ENCODE measurements around the gene SLC39A11. TPM values are rescaled to one million over a fixed set of nuclear protein-coding genes. Genes with fewer than 3 reads are reported as not detected.
"Not testable (repeated sequence)": the region's sequence is repeated elsewhere in the genome, so short reads cannot be mapped to it uniquely, and the experiment has no call there.

SLC39A11 gene
- polyA plus RNA-seq, 3 donors: 26.5 to 28.6 (median 26.7) TPM

DNA sequence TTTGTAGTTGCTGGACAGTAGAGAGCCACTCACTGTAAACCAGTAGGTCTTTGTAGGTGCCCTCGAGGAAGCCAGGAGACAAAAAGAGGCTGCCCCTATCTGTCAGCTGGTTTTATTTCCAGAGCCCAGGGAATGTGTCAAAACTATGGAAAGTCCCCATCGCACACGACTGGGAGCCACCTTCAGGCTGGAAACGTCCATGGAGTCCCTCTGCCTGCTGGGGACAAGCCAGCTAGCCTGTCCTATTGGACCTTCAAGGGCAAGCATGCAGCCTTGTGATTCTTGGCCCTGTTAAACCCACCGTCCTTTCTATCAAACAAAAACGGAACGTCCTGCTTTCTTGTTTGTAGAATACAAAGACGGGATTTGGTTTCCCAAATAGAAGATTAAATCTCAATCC, 289.8 kb downstream of the SLC39A11 start:
- DNase-seq (ENCODE audit: extremely low read depth in 1 of 11, low read depth in 9 of 11, low spot score in 4 of 11): no peak

- DNase-seq (ENCODE audit: extremely low read depth in 1 of 11, low read depth in 9 of 11, low spot score in 4 of 11): no peak
Observed at GRCh38 chr17:72797142-72797541, 295.3 kb downstream of the SLC39A11 start.

DNA sequence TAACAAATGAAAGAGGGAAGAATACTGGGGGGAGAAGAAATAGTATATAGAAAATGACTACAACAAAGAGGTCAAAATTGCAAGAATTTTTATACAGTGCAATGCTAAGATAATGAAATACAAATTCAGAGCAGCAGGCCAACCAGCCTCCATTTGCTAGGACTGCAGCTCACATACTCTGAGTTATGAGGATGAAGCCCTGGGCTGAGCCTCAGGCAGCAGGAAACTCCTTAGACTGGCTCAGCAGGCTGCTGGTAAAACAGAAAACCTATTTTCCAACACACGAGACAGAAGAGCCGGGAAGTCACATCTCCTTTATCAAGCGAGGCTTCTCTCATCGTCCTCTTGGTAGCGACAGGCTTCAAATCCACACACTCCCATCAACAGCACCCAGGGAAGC, 296.5 kb downstream of the SLC39A11 start:
- DNase-seq (ENCODE audit: extremely low read depth in 1 of 11, low read depth in 9 of 11, low spot score in 4 of 11): no peak

- no peak for DNase-seq (ENCODE audit: extremely low read depth in 1 of 11, low read depth in 9 of 11, low spot score in 4 of 11)
Observed at GRCh38 chr17:72794152-72794551, 298.3 kb downstream of the SLC39A11 start.

GRCh38 chr17:72792771-72793170, 299.7 kb downstream of the SLC39A11 start:
- no peak for DNase-seq (ENCODE audit: extremely low read depth in 1 of 11, low read depth in 9 of 11, low spot score in 4 of 11)

DNA sequence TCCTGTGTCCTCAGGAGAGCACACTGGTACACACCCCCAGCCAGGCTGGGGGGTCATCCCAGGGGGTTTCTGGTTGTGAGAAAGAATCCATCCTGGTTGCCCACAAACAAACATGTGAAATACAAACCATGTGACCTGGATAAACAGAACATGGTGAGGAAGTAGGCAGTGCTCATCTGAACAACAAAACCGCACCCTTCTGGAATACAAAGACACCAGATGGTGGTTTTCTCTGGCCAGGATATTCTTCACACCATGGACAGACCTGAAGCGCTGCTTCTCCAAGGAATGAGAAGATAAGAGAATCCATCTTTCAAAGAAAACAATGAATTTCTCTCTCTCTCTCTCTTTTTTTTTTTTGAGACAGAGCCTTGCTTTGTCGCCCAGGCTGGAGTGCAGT, 302.3 kb downstream of the SLC39A11 start:
- DNase-seq (ENCODE audit: extremely low read depth in 1 of 11, low read depth in 9 of 11, low spot score in 4 of 11): no peak

GRCh38 chr17:72789711-72790110, 302.8 kb downstream of the SLC39A11 start:
- no peak for DNase-seq (ENCODE audit: extremely low read depth in 1 of 11, low read depth in 9 of 11, low spot score in 4 of 11)

- DNase-seq (ENCODE audit: extremely low read depth in 1 of 11, low read depth in 9 of 11, low spot score in 4 of 11): no peak
Observed at GRCh38 chr17:72788950-72789585, 303.4 kb downstream of the SLC39A11 start.

DNA sequence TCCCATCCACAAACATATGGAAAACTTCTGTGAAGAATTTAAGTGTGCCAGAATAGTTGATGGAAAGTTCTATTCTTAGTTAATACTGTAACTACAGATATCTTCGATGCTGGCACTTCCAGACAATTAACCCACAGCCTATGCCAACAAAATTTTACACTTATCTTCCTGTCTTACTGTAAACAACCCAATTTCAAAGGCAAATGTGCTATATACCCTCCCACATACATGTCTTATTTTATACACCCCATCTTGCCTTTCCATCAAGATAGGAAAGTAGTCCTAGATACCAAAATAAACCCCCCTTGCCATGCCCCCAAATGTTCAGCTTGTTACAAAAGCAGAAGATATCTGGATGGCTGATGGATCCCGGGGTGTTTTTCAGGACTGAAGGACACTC, 306.3 kb downstream of the SLC39A11 start:
- DNase-seq (ENCODE audit: extremely low read depth in 1 of 11, low read depth in 9 of 11, low spot score in 4 of 11): no peak

DNA sequence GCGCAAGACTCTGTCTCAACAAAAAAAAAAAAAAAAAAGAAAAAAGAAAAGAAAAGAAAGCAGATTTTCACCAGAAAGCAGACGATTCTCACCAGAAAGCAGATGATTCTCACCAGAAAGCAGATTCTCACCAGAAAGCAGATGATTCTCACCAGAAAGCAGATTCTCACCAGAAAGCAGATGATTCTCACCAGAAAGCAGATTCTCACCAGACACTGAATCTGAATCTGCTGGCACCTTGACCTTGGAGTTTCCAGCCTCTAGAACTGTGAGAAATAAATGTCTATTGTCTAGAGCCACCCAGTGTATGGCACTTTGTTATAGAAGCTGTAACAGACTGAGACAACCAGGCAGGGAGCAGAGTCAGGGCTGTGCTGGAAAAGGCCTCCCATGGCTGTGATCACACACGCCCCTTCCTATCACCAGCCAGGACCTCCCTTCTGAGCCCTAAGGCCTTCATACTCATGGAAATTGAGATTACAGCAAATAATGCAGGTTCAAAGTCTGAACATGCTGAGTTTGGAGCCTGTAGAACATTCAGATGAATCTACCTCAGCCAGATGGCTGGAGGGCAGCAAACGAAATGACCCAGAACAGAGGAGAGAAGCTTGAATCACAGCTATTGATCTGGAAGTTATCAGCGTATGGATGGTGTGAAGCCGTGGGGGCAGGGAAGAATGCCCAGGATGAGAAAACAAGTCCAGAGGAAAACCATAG, 309.3 kb downstream of the SLC39A11 start:
- no peak for DNase-seq (ENCODE audit: extremely low read depth in 1 of 11, low read depth in 9 of 11, low spot score in 4 of 11)

GRCh38 chr17:72782437-72782836, 310.1 kb downstream of the SLC39A11 start:
- not testable (repeated sequence) for DNase-seq (ENCODE audit: extremely low read depth in 1 of 11, low read depth in 9 of 11, low spot score in 4 of 11)

GRCh38 chr17:72778169-72779151, 314.0 kb downstream of the SLC39A11 start:
- no peak for DNase-seq (ENCODE audit: extremely low read depth in 1 of 11, low read depth in 9 of 11, low spot score in 4 of 11)

GRCh38 chr17:72775919-72776318, 316.6 kb downstream of the SLC39A11 start:
- DNase-seq (ENCODE audit: extremely low read depth in 1 of 11, low read depth in 9 of 11, low spot score in 4 of 11): no peak

- DNase-seq (ENCODE audit: extremely low read depth in 1 of 11, low read depth in 9 of 11, low spot score in 4 of 11): no peak
Observed at GRCh38 chr17:72775237-72775636, 317.3 kb downstream of the SLC39A11 start.

DNA sequence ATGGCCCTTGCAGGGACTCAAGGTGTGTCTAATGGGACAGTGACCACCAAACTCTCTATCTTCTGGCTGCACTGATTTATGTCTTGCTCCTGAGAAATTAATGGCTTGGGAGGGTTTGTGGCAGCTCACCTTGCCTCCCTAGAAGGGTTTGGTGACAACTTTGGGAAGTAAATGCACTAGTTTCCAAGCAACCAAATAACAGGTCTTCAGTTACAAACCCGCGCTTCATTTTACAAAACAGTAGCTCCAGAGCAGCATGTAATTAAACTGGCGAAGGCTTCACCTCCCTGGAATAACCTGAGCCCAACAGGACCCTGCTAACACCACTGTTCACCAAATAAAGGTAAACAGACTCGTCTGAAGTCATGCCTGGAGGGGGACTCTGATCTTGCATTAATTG, 318.3 kb downstream of the SLC39A11 start:
- DNase-seq (ENCODE audit: extremely low read depth in 1 of 11, low read depth in 9 of 11, low spot score in 4 of 11): peak; percentile 9 to 86 (median 54)

GRCh38 chr17:72773225-72773624, 319.3 kb downstream of the SLC39A11 start:
- not testable (repeated sequence) for DNase-seq (ENCODE audit: extremely low read depth in 1 of 11, low read depth in 9 of 11, low spot score in 4 of 11)

DNA sequence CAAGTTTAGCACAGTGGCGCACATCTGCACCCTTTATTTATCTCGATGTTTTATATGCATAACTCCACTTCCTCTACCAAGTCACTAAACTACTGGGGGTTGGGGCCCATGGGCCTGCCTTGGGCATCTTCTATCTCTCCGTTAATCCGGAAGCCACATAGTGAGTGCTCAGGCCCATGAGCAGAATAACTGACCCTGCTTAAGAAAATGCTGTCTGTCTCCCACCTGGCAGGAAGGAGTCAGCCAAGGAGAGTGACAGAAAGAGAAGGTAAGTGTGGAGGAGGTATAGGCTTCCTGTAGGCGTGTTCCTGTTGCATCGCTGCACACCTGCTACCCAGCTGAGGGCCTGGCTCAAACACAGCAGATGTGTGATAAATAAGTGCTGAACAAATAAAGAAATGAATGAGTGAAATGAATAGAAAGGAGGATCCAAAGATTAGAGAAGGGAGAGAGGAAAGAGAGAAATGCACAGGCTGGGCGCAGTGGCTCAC, 320.1 kb downstream of the SLC39A11 start:
- DNase-seq (ENCODE audit: extremely low read depth in 1 of 11, low read depth in 9 of 11, low spot score in 4 of 11): no peak

- DNase-seq (ENCODE audit: extremely low read depth in 1 of 11, low read depth in 9 of 11, low spot score in 4 of 11): no peak
Observed at GRCh38 chr17:72771734-72772133, 320.8 kb downstream of the SLC39A11 start.

DNA sequence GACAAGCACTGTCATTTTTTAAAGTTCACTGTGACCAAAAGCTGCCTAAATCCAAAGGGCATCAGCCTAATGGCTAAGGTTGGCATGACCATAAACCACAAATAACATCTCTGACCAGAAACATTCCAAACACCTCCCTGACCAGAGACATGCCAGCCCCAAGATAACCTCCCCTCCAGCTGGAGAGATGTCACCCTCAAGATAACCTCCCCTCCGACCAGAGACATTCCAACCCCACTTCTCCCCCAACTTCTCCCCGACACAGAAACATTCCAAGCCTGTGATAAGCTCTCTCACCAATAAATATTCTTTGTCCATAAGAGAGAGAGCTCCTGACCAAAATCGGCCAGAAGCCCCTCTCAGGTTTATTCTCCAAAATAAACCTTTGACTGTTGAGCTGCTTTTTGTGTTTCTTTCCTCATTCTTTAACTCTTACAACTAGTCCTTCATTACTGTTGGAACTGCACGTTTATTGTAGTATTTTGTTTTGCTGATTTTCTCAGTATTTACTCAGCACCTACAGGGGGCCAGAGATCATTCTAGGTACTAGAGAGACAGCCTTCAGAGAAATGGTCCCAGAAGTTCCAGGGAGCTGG, 325.6 kb downstream of the SLC39A11 start:
- DNase-seq (ENCODE audit: extremely low read depth in 1 of 11, low read depth in 9 of 11, low spot score in 4 of 11): no peak

Data from renal cortex interstitium (tissue), 11 donors.